ENCODE results near the gene MIA2.
"Not testable (repeated sequence)": the region's sequence is repeated elsewhere in the genome, so short reads cannot be mapped to it uniquely, and the experiment has no call there.

The MIA2 gene

GRCh38 chr14:39229222-39229543, 4.5 kb upstream of the MIA2 start:
- DNase-seq (ENCODE audit: low read depth): no peak
- no peak overlapping the region for H3K4me3 ChIP-seq (ENCODE audit: low read depth, low read length)

GRCh38 chr14:39229601-39230110, 4.1 kb upstream of the MIA2 start:
- DNase-seq (ENCODE audit: low read depth): no peak
- H3K4me3 ChIP-seq (ENCODE audit: low read depth, low read length): no peak overlapping the region

GRCh38 chr14:39230416-39231035, 3.2 kb upstream of the MIA2 start:
- H3K4me3 ChIP-seq (ENCODE audit: low read depth, low read length): no peak overlapping the region
- no peak for DNase-seq (ENCODE audit: low read depth)

- not testable (repeated sequence) for DNase-seq (ENCODE audit: low read depth); H3K4me3 ChIP-seq (ENCODE audit: low read depth, low read length)
Measured at GRCh38 chr14:39231751-39232553, 1.8 kb upstream of the MIA2 start.

GRCh38 chr14:39232554-39233415, 930 bp upstream of the MIA2 start:
- DNase-seq (ENCODE audit: low read depth): no peak
- H3K4me3 ChIP-seq (ENCODE audit: low read depth, low read length): no peak overlapping the region

GRCh38 chr14:39234986-39235385, 1.3 kb downstream of the MIA2 start:
- not testable (repeated sequence) for H3K4me3 ChIP-seq (ENCODE audit: low read depth, low read length); DNase-seq (ENCODE audit: low read depth)

- not testable (repeated sequence) for DNase-seq (ENCODE audit: low read depth); H3K4me3 ChIP-seq (ENCODE audit: low read depth, low read length)
Measured at GRCh38 chr14:39235466-39235865, 1.8 kb downstream of the MIA2 start.

GRCh38 chr14:39240769-39241168, 7.1 kb downstream of the MIA2 start:
- no peak overlapping the region for H3K4me3 ChIP-seq (ENCODE audit: low read depth, low read length)
- no peak for DNase-seq (ENCODE audit: low read depth)

- H3K4me3 ChIP-seq (ENCODE audit: low read depth, low read length): no peak overlapping the region
- no peak for DNase-seq (ENCODE audit: low read depth)
Measured at GRCh38 chr14:39241637-39242036, 7.9 kb downstream of the MIA2 start.

- no peak overlapping the region for H3K4me3 ChIP-seq (ENCODE audit: low read depth, low read length)
- no peak for DNase-seq (ENCODE audit: low read depth)
Measured at GRCh38 chr14:39243831-39244230, 10.1 kb downstream of the MIA2 start.

GRCh38 chr14:39246618-39247017, 12.9 kb downstream of the MIA2 start:
- DNase-seq (ENCODE audit: low read depth): no peak
- H3K4me3 ChIP-seq (ENCODE audit: low read depth, low read length): no peak overlapping the region

GRCh38 chr14:39247256-39247655, 13.5 kb downstream of the MIA2 start:
- H3K4me3 ChIP-seq (ENCODE audit: low read depth, low read length): no peak overlapping the region
- peak; percentile 76 for DNase-seq (ENCODE audit: low read depth)

- H3K4me3 ChIP-seq (ENCODE audit: low read depth, low read length): no peak overlapping the region
- no peak for DNase-seq (ENCODE audit: low read depth)
Measured at GRCh38 chr14:39251547-39251946, 17.8 kb downstream of the MIA2 start.

GRCh38 chr14:39257388-39257787, 23.7 kb downstream of the MIA2 start:
- DNase-seq (ENCODE audit: low read depth): not testable (repeated sequence)

GRCh38 chr14:39258782-39259545, 25.2 kb downstream of the MIA2 start:
- no peak overlapping the region for H3K4me3 ChIP-seq (ENCODE audit: low read depth, low read length)
- DNase-seq (ENCODE audit: low read depth): no peak

More at GRCh38 chr14:39257388-39257787, 23.7 kb downstream of the MIA2 start:
- not testable (repeated sequence) for H3K4me3 ChIP-seq (ENCODE audit: low read depth, low read length)

- DNase-seq (ENCODE audit: low read depth); H3K4me3 ChIP-seq (ENCODE audit: low read depth, low read length): not testable (repeated sequence)
Measured at GRCh38 chr14:39260161-39260560, 26.4 kb downstream of the MIA2 start.

- DNase-seq (ENCODE audit: low read depth); H3K4me3 ChIP-seq (ENCODE audit: low read depth, low read length): not testable (repeated sequence)
Measured at GRCh38 chr14:39262214-39262613, 28.5 kb downstream of the MIA2 start.

- H3K4me3 ChIP-seq (ENCODE audit: low read depth, low read length): no peak overlapping the region
- no peak for DNase-seq (ENCODE audit: low read depth)
Measured at GRCh38 chr14:39264057-39264456, 30.3 kb downstream of the MIA2 start.

- no peak for DNase-seq (ENCODE audit: low read depth)
- H3K4me3 ChIP-seq (ENCODE audit: low read depth, low read length): no peak overlapping the region
Measured at GRCh38 chr14:39264558-39264957, 30.8 kb downstream of the MIA2 start.
